HCT116 (cell line): ENCODE data around the gene GNB5. TPM values are rescaled to one million over a fixed set of nuclear protein-coding genes. Genes with fewer than 3 reads are reported as not detected.

Experiments
- ATAC-seq: fragments of 200-7000 bp; cut with Tn5 transposase; 2 replicates; pipeline ENCODE4 v1.9.1; 2020; ENCODE audit warnings: mild to moderate bottlenecking, moderate library complexity
- BruUV-seq: library from RNA; stranded (reverse); fragments of 400-500 nt; replicated peaks from 2 replicates; lab custom pipeline; 2021; lab: Mats Ljungman, UMichigan
- CTCF ChIA-PET: fragments of 300-600 bp; sonication (Branson Sonifier 250); formaldehyde crosslinking; loops from one replicate; lab custom pipeline; 2021; ENCODE audit warnings: antibody characterized with exemption; lab: Charles Lee
- POLR2A ChIA-PET: fragments of 300-600, 350-600 bp; sonication (Branson Sonifier 250); formaldehyde crosslinking; loops from one replicate; lab custom pipeline; 2021; ENCODE audit warnings: antibody characterized with exemption; lab: Charles Lee
- RAD21 ChIA-PET, 2 experiments: fragments of 300-600 bp; sonication (Branson Sonifier 250); formaldehyde crosslinking; loops; one replicate each; lab custom pipeline; 2023; ENCODE audit warnings: low total read pairs in 2 of 2; ENCODE audit not compliant: uncharacterized antibody in 2 of 2, unreplicated experiment in 2 of 2, low non-redundant PET in 1 of 2; lab: Charles Lee
- DNase-seq: peaks from one replicate; pipeline ENCODE4 v3.0.0-alpha.2; 2010; ENCODE audit warnings: low read depth, low spot score
- H2AFZ ChIP-seq: fragments of 200-600 bp; shearing (Covaris generic), sonication (generic); 2 replicates; pipeline ENCODE4 v1.6.1; 2017; ENCODE audit warnings: low read depth, mixed run types, mixed read lengths, antibody characterized with exemption, low read length; ENCODE audit not compliant: poor library complexity, severe bottlenecking
- H3K27ac ChIP-seq: 2 replicates; pipeline ENCODE4 v1.5.1; 2012; ENCODE audit warnings: low read depth, low read length
- H3K27me3 ChIP-seq: fragments of 200-600 bp; sonication (generic); 2 replicates; pipeline ENCODE4 v1.6.1; 2016; ENCODE audit warnings: mixed run types, low read length, mixed read lengths; ENCODE audit not compliant: insufficient read depth
- H3K36me3 ChIP-seq, 2 experiments: fragments of 200-500 bp in 1 of 2; fragments of 200-600 bp in 1 of 2; sonication (Bioruptor generic) in 1 of 2; sonication (generic) in 1 of 2; 2 replicates each; pipeline versions ENCODE4 v1.5.1 to v1.6.1; 2014 to 2016; ENCODE audit warnings: low read length in 2 of 2, inconsistent platforms in 1 of 2, mixed read lengths in 1 of 2, mixed run types in 1 of 2; ENCODE audit not compliant: insufficient read depth in 2 of 2, control insufficient read depth in 1 of 2
- H3K4me1 ChIP-seq, 2 experiments: fragments of 200-600 bp in 1 of 2; sonication (generic) in 1 of 2; 2 replicates each; pipeline versions ENCODE4 v1.5.1 to v1.6.1; 2012 to 2017; ENCODE audit warnings: low read length in 2 of 2, inconsistent platforms in 1 of 2, mild to moderate bottlenecking in 1 of 2, mixed read lengths in 1 of 2, mixed run types in 1 of 2, moderate library complexity in 1 of 2; ENCODE audit not compliant: insufficient read depth in 2 of 2, control insufficient read depth in 1 of 2
- H3K4me2 ChIP-seq: fragments of 200-600 bp; sonication (generic); 2 replicates; pipeline ENCODE4 v1.6.1; 2017; ENCODE audit warnings: mixed run types, low read length, mixed read lengths
- H3K4me3 ChIP-seq, 2 experiments: fragments of 200-600 bp in 1 of 2; sonication (generic) in 1 of 2; replicated peaks in 1 of 2; 2 replicates each; pipeline ENCODE4 v1.5.1; 2011 to 2016; ENCODE audit warnings: low read length in 2 of 2, control low read depth in 1 of 2, low read depth in 1 of 2, mild to moderate bottlenecking in 1 of 2, mixed read lengths in 1 of 2, mixed run types in 1 of 2
- H3K79me2 ChIP-seq: fragments of 200-600 bp; sonication (generic); 2 replicates; pipeline ENCODE4 v1.6.1; 2017; ENCODE audit warnings: mild to moderate bottlenecking, mixed run types, low read length, moderate library complexity, mixed read lengths; ENCODE audit not compliant: insufficient read depth
- H3K9ac ChIP-seq: fragments of 200-600 bp; sonication (generic); 2 replicates; pipeline ENCODE4 v1.6.1; 2016; ENCODE audit warnings: low read length, mixed read lengths
- H3K9me2 ChIP-seq: fragments of 200-600 bp; sonication (generic), shearing (Covaris generic); 2 replicates; pipeline ENCODE4 v1.6.1; 2017; ENCODE audit warnings: mixed run types, mild to moderate bottlenecking, moderate library complexity; ENCODE audit not compliant: insufficient read depth
- H3K9me3 ChIP-seq, 2 experiments: fragments of 200-500 bp in 1 of 2; fragments of 200-600 bp in 1 of 2; sonication (Bioruptor generic) in 1 of 2; sonication (generic) in 1 of 2; 2 replicates each; pipeline ENCODE4 v1.6.1; 2014 to 2017; ENCODE audit warnings: low read length in 2 of 2, mixed read lengths in 2 of 2, inconsistent platforms in 1 of 2, low read depth in 1 of 2, mild to moderate bottlenecking in 1 of 2, mixed run types in 1 of 2, moderate library complexity in 1 of 2; ENCODE audit not compliant: control insufficient read depth in 1 of 2, insufficient read depth in 1 of 2
- H4K20me1 ChIP-seq: fragments of 200-600 bp; sonication (generic), shearing (Covaris generic); 2 replicates; pipeline ENCODE4 v1.6.1; 2017; ENCODE audit warnings: mixed run types, mild to moderate bottlenecking, moderate library complexity; ENCODE audit not compliant: insufficient read depth
- EGR1 ChIP-seq: IDR thresholded peaks from 2 replicates; pipeline ENCODE4 v1.6.1; 2012; ENCODE audit warnings: low read depth
- ELF1 ChIP-seq: IDR thresholded peaks from 2 replicates; pipeline ENCODE4 v1.6.1; 2012; ENCODE audit warnings: low read depth, borderline replicate concordance
- EZH2 ChIP-seq: fragments of 200-600 bp; sonication (generic); IDR thresholded peaks from 2 replicates; pipeline ENCODE4 v1.6.1; 2017; ENCODE audit warnings: antibody characterized with exemption, mixed run types
- REST ChIP-seq: IDR thresholded peaks from 2 replicates; pipeline ENCODE4 v1.6.1; 2012; ENCODE audit warnings: low read depth
- ZBTB33 ChIP-seq: IDR thresholded peaks from 2 replicates; pipeline ENCODE4 v1.6.1; 2011; ENCODE audit warnings: mild to moderate bottlenecking, low read length, moderate library complexity; ENCODE audit not compliant: insufficient replicate concordance; ENCODE audit errors: extremely low read depth
- intact Hi-C: fragments of 100-400 bp; cut with micrococcal nuclease; formaldehyde crosslinking; loops from 2 replicates; pipeline ENCODE4 v1.10.0; 2022
- total RNA-seq: library from RNA; stranded (reverse); gene quantifications from one replicate; pipeline ENCODE4 v1.2.1, GENCODE V29; 2021; ENCODE audit not compliant: unreplicated experiment

The GNB5 gene
- total RNA-seq, 1 experiment from 2014 or later = 27.6 TPM

GRCh38 chr15:52214553-52214952 lies 23.4 kb upstream of the GNB5 start:
- Histone ChIP-seq H3K9me2 (no peaks in the 10 kb centered on the region), H3K36me3 (peaks cover 39 to 50% of the 10 kb centered on the region in 2 experiments; a peak in 3 of 4 replicates), H3K4me3 (no peak overlapping the region), H4K20me1 (no peaks in the 10 kb centered on the region), H3K27me3 (no peaks in the 10 kb centered on the region), H3K9ac (no peak overlapping the region), H2AFZ (no peak overlapping the region), H3K4me2 (no peak overlapping the region), H3K27ac (no peak overlapping the region), H3K9me3 (no peaks in the 10 kb centered on the region), H3K4me1 (no peaks in the 10 kb centered on the region), H3K79me2 (no peaks in the 10 kb centered on the region)
- ChIA-PET RAD21 (no interaction called here), CTCF (interaction anchor here (1.1 to 1.3 kb wide), 2 partner anchors 13 to 14 kb away, joined by 4 read pairs; no protein-coding TSS in a partner anchor), POLR2A (no interaction called here)
- BruUV-seq = no TSS peak
- intact Hi-C loops = no loop called here
- no peak for ATAC-seq
- no peak for TF ChIP-seq EGR1
- TF ChIP-seq REST = no peak
- TF ChIP-seq ZBTB33 = no peak
- TF ChIP-seq EZH2 = no peak
- no peak for TF ChIP-seq ELF1
- no peak for DNase-seq
